NCI-H128 (cell line): ENCODE measurements around the gene TTF2.
A peak's percentile ranks its signal among the peaks of the same experiment; 100 is the strongest.

ENCODE experiments used
- DNase-seq: peaks from one replicate; lab custom pipeline; 2025; ENCODE audit not compliant: unreplicated experiment; lab: John Stamatoyannopoulos, UW

The TTF2 gene

GRCh38 chr1:117045644-117046043, 14.5 kb upstream of the TTF2 start:
- DNase-seq, result no peak

GRCh38 chr1:117046781-117047180, 13.3 kb upstream of the TTF2 start:
- no peak for DNase-seq

GRCh38 chr1:117047271-117047670, 12.9 kb upstream of the TTF2 start:
- DNase-seq, result no peak

- DNase-seq, result no peak
Observed at GRCh38 chr1:117049857-117050256, 10.3 kb upstream of the TTF2 start.

GRCh38 chr1:117051224-117052064, 8.7 kb upstream of the TTF2 start:
- DNase-seq, result no peak

GRCh38 chr1:117054068-117054467, 6.1 kb upstream of the TTF2 start:
- DNase-seq, result no peak

GRCh38 chr1:117058810-117059209, 1.3 kb upstream of the TTF2 start:
- DNase-seq, result no peak

GRCh38 chr1:117059334-117059677, 820 bp upstream of the TTF2 start:
- DNase-seq, result no peak

GRCh38 chr1:117060441-117061317, 553 bp downstream of the TTF2 start:
- DNase-seq, result no peak

- no peak for DNase-seq
Observed at GRCh38 chr1:117061986-117062415, 1.9 kb downstream of the TTF2 start.

GRCh38 chr1:117066367-117066766, 6.2 kb downstream of the TTF2 start:
- DNase-seq, result no peak

GRCh38 chr1:117067533-117068370, 7.6 kb downstream of the TTF2 start:
- DNase-seq, result peak; percentile 12

GRCh38 chr1:117068580-117068979, 8.5 kb downstream of the TTF2 start:
- no peak for DNase-seq

- no peak for DNase-seq
Observed at GRCh38 chr1:117069220-117069844, 9.2 kb downstream of the TTF2 start.

GRCh38 chr1:117070124-117070523, 10.0 kb downstream of the TTF2 start:
- DNase-seq, result no peak

- DNase-seq, result no peak
Observed at GRCh38 chr1:117076648-117077047, 16.5 kb downstream of the TTF2 start.

- no peak for DNase-seq
Observed at GRCh38 chr1:117077267-117077666, 17.1 kb downstream of the TTF2 start.

GRCh38 chr1:117079737-117080136, 19.6 kb downstream of the TTF2 start:
- DNase-seq, result no peak

- no peak for DNase-seq
Observed at GRCh38 chr1:117084231-117084630, 24.1 kb downstream of the TTF2 start.

- DNase-seq, result no peak
Observed at GRCh38 chr1:117087686-117088085, 27.6 kb downstream of the TTF2 start.

- no peak for DNase-seq
Observed at GRCh38 chr1:117089996-117090395, 29.9 kb downstream of the TTF2 start.
